GM12878 (cell line): Measurements from ENCODE around the gene CAPN10.
A peak's percentile ranks its signal among the peaks of the same experiment; 100 is the strongest.

Experiments
- SIN3A ChIP-seq: IDR thresholded peaks from 2 replicates; pipeline ENCODE4 v1.6.1; 2012; ENCODE audit warnings: low read depth, low read length, improper control_type of control experiment
- TF ChIP-seq, protein P1 (sequence below), 3 experiments: IDR thresholded peaks in 2 of 3; conservative IDR thresholded peaks in 1 of 3; 2 replicates each; pipeline ENCODE4 v1.5.1; 2011; ENCODE audit warnings: low read depth in 3 of 3, low read length in 3 of 3, mild to moderate bottlenecking in 3 of 3, control low read depth in 2 of 3, moderate library complexity in 2 of 3, inconsistent platforms in 1 of 3, mixed read lengths in 1 of 3; ENCODE audit not compliant: control insufficient read depth in 2 of 3, insufficient read depth in 1 of 3; ENCODE audit errors: extremely low read depth in 1 of 3

DNA sequence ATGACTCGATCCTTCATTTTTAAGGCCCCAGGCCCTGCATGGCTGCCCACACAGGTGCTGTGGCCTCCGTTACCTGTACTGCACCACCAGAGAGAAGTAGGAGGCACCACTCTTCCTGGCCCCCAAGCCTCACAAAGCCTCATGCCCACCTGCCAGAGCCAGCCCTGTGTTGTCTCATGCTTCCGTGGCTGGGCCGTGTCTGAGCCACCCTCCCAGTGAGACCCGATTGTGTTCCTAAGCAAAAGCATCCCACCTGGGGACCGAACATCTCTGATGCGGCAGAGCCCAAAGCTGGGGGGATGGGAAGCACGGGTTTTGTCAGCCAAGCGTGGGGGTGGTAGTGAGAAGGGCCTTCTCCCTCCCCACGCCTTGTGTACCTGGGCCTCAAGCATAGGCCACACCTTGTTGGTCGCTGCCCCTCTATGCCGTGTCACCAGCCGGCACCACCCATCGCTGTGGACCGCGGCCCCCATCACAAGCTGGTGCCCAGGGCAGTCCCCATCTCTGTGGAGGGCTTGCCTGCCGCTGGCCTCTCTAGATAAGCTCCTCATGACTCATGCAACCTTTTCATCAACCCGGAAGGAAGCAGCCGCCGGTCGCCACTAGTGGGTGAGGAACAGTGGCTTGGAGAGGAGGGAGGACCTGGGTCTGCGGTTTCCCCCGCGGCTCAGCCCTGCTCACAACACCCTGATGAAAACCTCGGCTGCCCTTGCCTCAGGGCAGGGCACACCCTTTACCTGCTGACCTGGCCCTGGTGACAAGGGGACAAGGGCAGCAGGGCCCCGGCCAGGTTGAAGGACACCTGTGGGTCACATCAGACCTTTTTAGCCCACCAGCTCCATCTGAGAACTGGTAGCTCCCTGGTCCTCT lies 21.0 kb upstream of the CAPN10 start:
- TF ChIP-seq, protein P1, sequence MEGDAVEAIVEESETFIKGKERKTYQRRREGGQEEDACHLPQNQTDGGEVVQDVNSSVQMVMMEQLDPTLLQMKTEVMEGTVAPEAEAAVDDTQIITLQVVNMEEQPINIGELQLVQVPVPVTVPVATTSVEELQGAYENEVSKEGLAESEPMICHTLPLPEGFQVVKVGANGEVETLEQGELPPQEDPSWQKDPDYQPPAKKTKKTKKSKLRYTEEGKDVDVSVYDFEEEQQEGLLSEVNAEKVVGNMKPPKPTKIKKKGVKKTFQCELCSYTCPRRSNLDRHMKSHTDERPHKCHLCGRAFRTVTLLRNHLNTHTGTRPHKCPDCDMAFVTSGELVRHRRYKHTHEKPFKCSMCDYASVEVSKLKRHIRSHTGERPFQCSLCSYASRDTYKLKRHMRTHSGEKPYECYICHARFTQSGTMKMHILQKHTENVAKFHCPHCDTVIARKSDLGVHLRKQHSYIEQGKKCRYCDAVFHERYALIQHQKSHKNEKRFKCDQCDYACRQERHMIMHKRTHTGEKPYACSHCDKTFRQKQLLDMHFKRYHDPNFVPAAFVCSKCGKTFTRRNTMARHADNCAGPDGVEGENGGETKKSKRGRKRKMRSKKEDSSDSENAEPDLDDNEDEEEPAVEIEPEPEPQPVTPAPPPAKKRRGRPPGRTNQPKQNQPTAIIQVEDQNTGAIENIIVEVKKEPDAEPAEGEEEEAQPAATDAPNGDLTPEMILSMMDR (IDR thresholded peaks at IDR 0.05 in 2 of 3, conservative IDR thresholded peaks at IDR 0.05 in 1 of 3; ENCODE audit: control insufficient read depth in 2 of 3, extremely low read depth in 1 of 3, insufficient read depth in 1 of 3, low read depth in 3 of 3, low read length in 3 of 3) = no peak
- 0 out of 2 replicates have a peak, but pooled peaks have one; percentile 5 for TF ChIP-seq SIN3A
